Measurements from ENCODE around the gene TBX4.

The TBX4 gene

GRCh38 chr17:61405686-61406536 is 46.3 kb upstream of the TBX4 start:
- POLR2A ChIA-PET: no interaction called here
- CTCF ChIA-PET: interaction anchor here (1.2 to 1.4 kb wide), 2 partner anchors 431 to 704 kb away, joined by 3 read pairs; no protein-coding TSS in a partner anchor

GRCh38 chr17:61406537-61406845 is 45.7 kb upstream of the TBX4 start:
- ChIA-PET CTCF (interaction anchor here (1.2 to 1.4 kb wide), 2 partner anchors 430 to 703 kb away, joined by 3 read pairs; no protein-coding TSS in a partner anchor), POLR2A (no interaction called here)
- DNase-seq (ENCODE audit: extremely low spot score): no peak
- no peak for TF ChIP-seq CTCF (IDR thresholded peaks at IDR 0.05; ENCODE audit: control extremely low read depth, extremely low read depth, low read depth, missing control alignments)

More at GRCh38 chr17:61405686-61406536, 46.3 kb upstream of the TBX4 start:
- no peak for TF ChIP-seq CTCF (IDR thresholded peaks at IDR 0.05; ENCODE audit: control extremely low read depth, extremely low read depth, low read depth, missing control alignments)
- DNase-seq (ENCODE audit: extremely low spot score): no peak

GRCh38 chr17:61406971-61407911 is 45.0 kb upstream of the TBX4 start:
- ChIA-PET POLR2A (no interaction called here), CTCF (interaction anchor here (1.2 to 1.4 kb wide), 2 partner anchors 429 to 702 kb away, joined by 3 read pairs; no protein-coding TSS in a partner anchor)
- DNase-seq (ENCODE audit: extremely low spot score): no peak
- no peak for TF ChIP-seq CTCF (IDR thresholded peaks at IDR 0.05; ENCODE audit: control extremely low read depth, extremely low read depth, low read depth, missing control alignments)

GRCh38 chr17:61408151-61409041 is 43.8 kb upstream of the TBX4 start:
- no peak for DNase-seq (ENCODE audit: extremely low spot score)
- POLR2A ChIA-PET: no interaction called here
- TF ChIP-seq CTCF (IDR thresholded peaks at IDR 0.05; ENCODE audit: control extremely low read depth, extremely low read depth, low read depth, missing control alignments): no peak
- CTCF ChIA-PET: interaction anchor here (0.9 to 1.2 kb wide), 4 partner anchors 11 to 166 kb away, joined by 3 to 4 read pairs (median 3); no protein-coding TSS in a partner anchor

GRCh38 chr17:61409301-61410112 is 42.7 kb upstream of the TBX4 start:
- DNase-seq (ENCODE audit: extremely low spot score): peak; percentile 69
- ChIA-PET POLR2A (no interaction called here), CTCF (interaction anchor here (0.6 to 1.6 kb wide), 7 partner anchors 15 to 891 kb away, joined by 3 to 7 read pairs (median 3); no protein-coding TSS in a partner anchor)
- TF ChIP-seq CTCF (IDR thresholded peaks at IDR 0.05; ENCODE audit: control extremely low read depth, extremely low read depth, low read depth, missing control alignments): peak; percentile 48
